ENCODE results near the gene IL1F10.
"Not testable (repeated sequence)": the region's sequence is repeated elsewhere in the genome, so short reads cannot be mapped to it uniquely, and the experiment has no call there.

Gene IL1F10

DNA sequence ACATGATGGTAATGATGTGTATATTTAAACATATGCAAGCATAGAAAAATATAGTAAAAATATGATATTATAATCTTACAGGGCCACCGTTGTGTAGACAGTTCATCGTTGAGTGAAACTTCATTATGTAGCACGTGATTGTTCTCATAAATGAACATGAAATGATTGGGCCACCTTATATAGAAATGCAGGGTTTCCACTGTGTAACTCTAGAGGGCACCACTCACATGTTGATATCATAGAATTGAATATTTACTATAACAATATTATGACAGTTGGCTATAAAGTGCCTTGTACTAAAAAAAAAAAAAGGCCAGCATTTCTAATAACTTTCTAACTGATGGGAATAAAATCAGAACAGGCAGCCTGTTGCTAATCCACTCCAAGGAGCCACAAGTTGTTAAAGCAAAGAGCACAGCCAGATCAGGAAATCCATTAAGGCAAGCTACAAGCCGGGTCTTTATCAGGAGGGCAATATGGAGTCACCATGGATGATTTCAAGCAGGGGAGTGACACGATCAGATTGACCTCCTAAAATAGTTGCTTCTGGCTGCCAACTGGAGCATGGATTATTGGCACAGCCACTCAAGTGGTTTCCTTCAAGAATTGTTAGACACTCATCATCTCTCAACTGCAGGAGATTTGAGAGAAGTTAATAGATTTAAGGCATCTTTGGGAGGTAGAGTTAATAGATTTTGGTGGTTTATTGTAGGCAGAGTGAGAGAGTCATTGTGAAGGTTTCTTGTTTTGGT is 16.7 kb downstream of the IL1F10 start:
- no peak for DNase-seq

DNA sequence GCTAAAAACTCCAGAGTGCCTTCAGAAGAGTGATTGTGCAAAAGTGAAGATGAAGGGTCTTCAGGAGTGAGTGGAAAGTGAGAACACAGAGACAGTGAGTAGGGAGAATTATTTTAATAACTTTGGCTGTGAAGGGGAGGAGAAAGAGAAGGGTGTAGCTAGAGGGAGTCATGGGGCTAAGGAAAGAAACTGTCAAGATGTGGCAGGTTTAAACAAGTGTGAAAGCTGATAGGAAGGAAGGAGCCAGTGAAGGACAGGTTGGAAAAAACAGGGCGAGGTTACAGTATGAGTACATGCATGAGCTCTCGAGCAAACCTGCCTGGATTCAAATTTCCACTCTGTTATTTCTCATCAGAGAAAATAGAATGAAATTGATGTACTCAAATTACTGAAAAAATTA is 17.8 kb downstream of the IL1F10 start:
- DNase-seq, result no peak

DNA sequence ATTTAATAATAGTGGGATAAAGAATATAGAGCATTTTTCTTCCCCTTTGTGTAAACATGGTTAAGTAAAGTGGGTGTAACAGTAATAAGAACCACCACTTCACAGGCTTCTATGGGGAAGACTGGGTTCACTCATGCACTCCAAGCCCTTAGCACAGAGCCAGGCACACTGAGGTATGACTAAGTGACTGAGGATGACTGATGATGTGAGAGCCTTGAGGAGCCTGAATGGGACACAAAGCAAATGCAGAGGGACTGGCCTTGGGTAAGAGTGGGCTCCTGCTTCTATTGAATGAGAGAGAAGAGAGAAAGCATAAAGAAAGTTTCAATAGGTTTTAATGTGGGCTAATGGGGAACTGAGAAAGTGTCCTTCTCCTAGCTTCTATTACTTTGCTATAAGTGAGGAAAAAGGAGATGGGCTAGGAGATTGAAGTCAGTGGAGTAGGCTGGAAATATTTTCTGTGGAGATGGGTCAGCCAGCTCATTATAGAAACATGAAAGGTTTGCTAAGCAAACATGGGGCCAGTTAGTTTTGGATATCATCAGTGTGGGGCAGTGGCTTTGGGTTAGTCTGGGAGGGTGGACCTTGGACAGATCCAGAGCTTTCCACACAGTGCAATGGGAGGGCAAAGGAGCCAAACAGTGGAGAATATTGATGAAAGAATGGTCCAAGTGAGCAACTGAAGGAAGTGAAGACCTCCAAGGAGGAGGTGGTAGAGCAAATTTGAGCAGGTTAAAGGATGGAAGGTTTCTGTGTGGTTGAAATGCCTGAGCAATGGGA is 20.6 kb downstream of the IL1F10 start:
- no peak for DNase-seq

DNA sequence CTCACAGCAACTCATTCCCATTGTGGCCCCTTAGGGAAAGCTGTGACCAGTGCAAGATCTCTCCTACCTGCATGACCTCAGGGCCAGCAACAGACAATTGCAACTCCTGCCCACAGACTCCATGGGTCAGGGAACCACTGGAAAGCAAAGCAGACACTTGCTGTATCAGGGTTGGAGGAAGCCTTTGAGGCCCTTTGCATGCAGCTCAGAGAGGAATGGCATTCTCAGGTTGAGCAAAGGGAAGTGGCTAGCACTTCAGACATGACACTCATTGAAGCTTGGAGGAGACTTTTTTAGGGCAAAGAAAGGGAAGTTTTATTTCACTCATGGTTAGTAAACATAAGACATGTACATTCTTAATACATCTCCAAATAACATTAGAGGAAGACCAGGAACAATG is 22.1 kb downstream of the IL1F10 start:
- DNase-seq, result no peak

DNA sequence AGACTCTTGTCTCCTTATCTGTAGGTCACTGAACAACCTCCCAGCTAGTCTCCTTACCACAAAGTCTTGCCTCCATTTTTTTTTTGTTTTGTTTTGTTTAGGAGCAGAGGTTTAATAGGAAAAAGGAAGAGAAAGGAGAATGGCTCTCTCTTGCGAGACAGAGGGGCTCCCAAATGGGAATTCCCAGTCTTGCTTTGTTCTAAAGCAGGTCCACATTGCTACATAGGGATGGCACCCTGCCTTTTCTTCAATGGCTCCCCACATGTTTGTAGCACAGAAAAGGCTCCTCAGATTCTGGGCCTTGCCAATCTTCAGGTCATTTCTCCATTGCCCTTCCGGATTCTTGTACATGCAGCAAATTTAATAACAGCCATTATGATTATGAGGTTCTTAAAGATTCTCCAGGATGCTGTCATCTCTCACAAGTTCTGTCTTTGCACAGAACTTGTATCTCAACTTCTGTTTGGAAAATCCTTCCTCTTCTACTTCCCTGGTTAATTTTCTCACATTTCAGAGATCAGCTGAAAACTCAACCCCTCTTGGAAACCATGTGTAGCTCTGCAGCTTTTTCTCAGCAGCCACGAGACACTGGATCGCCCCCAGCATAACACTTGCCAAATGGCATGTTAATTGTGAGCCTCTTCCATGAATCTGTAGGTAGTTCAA is 23.6 kb downstream of the IL1F10 start:
- DNase-seq, result no peak

DNA sequence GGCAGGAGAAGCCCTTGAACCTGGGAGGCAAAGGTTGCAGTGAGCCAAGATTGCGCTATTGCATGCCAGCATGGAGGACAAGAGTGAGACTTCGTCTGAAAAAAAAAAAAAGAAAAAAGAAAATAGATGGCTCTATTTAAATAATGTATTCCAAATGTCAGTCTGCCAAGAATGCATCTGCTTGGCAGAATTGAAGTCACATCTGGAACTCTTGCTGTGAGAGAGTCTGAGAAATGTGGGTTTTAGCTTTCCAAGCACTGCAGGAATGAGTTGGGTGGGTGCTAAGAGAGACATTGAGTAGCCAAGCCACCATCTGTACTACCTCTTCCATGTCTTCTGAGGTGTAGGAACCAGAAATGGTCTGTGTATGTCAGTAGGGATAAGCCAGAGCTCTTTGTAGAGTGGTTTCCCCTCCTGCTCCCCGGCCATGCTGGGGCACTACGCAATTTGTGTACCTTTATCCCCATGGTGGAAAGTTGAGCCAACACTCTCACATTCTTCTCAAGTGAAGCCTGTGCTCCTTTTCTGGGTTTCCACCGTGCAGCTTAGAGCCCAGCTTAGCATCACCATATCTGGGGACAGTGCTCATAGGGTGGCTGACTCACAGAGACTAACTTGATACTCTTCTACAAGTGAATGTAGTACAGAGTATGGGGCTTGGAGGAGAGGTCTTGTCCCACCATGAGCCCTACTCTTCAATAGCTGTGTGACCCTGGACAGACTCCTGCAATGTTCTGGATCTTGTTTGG is 25.3 kb downstream of the IL1F10 start:
- DNase-seq, result no peak

DNA sequence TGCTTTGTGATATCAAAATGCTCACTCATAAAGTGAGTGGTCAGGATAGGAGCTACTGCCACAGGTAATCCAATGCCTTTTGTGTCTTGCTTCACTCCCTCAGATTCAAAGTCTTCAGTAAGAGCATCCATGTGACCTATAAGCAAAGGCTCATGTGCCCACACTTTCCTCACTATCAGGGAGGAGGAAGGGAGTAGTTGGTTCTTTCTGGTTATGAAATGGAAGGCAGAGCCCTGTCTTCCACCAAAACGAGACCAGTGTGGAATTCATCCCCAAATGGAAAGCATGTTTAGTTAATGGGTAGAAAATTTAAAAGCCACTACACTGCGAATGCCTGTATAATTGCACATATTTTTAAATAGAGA is 25.8 kb downstream of the IL1F10 start:
- no peak for DNase-seq

DNA sequence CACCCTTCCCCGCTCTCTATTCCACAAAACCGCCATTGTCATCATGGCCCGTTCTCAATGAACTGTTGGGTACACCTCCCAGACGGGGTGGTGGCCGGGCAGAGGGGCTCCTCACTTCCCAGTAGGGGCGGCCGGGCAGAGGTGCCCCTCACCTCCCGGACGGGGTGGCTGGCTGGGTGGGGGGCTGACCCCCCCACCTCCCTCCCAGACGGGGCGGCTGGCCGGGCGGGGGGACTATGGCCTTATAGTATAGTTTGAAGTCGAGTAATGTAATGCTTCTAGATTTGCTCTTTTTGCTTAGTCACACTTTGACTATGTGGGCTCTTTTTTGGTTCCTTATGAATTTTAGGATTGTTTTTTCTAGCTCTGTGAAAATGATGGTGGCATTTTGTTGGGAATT is 28.5 kb downstream of the IL1F10 start:
- not testable (repeated sequence) for DNase-seq

DNA sequence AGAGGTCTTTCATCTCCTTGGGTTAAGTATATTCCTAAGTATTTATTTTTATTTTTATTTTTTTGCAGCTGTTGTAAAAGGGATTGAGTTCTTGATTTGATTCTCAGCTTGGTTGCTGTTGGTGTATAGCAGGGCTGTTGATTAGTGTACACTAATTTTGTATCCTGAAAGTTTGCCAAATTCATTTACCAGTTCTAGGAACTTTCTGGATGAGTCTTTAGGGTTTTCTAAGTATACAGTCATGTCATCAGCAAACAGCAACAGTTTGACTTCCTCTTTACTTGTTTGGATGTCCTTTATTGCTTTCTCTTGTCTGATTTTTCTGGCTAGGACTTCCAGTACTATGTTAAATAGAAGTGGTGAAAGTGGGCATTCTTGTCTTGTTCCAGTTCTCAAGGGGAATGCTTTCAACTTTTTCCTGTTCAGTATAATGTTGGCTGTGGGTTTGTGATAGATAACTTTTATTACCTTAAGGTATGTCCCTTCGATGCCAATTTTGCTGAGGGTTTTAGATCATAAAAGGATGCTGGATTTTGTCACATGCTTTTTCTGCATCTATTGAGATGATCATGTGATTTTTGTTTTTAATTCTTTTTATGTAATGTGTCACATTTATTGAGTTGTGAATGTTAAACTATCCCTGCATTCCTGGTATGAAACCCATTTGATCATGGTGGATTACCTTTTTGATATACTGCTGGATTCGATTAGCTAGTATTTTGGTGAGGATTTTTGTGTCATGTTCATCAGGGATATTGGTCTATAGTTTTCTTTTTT is 29.3 kb downstream of the IL1F10 start:
- DNase-seq, result not testable (repeated sequence)

DNA sequence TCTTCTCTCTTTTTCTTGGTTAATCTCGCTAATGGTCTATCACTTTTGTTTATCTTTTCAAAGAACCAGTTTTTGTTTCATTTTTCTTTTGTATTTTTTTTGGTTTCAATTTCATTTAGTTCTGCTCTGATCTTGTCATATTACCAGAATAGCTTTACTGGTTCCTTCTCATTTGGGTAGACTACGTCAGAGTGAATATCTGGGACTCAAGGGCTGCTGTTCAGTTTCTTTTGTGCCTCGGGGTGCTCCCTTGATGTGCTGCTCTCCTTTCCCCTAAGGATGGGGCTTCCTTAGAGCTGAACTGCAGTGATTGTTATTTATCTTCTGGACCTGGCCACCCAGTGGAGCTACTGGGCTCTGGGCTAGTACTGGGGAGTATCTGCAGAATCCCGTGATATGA is 30.3 kb downstream of the IL1F10 start:
- DNase-seq, result no peak

DNA sequence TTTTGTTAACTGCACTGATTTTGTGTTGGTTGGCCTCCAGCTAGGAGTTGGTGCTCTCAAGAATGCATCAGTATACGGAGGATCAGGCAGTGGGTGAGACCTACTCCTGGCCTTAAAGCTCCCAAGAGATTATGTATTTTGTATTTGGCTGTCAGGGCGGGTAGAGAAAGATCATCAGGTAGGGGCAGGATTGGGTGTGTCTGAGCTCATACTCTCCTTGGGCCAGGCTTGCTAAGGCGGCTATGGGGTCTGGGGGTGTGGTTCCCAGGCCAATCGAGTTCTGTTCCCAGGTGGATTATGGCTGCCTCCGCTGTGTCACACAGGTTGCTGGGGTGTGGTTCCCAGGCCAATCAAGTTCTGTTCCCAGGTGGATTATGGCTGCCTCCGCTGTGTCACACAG is 30.8 kb downstream of the IL1F10 start:
- no peak for DNase-seq

DNA sequence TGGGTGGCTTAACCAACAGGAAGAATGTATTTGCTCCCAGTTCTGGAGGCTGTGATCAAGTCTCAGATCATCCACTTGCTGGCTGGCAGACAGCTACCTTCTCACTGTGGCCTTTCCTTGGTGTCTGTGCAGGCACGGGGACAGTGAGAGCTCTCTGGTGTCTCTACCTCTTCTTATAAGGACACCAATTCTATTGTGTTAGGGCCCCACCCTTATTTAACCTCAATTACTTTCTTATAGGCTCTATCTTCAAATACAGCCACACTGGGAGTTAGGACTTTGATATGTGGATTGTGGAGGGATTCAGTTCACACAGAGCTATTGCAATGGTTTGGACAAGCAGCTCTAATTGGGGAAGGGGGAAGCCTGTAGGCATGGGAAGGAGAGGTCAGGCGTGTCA is 34.4 kb downstream of the IL1F10 start:
- DNase-seq, result no peak

DNA sequence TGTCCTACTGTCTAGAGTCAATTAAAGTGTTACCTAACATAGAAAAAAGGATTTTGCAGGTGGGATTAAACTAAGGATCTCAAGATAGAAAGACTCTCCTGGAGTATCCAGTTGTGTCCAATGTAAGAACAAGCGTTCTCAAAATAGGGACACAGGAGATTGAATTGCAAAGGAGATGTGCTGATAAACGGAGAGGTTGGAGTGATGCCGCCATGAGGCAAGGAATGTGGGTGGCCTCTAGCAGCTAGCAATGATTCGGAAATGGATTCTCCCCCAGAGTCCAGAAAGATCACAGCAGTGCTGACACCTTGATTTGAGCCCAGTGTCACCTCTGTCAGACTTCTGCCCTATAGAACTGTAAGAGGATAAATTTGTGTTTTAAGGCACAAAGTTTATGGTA is 35.5 kb downstream of the IL1F10 start:
- no peak for DNase-seq

DNA sequence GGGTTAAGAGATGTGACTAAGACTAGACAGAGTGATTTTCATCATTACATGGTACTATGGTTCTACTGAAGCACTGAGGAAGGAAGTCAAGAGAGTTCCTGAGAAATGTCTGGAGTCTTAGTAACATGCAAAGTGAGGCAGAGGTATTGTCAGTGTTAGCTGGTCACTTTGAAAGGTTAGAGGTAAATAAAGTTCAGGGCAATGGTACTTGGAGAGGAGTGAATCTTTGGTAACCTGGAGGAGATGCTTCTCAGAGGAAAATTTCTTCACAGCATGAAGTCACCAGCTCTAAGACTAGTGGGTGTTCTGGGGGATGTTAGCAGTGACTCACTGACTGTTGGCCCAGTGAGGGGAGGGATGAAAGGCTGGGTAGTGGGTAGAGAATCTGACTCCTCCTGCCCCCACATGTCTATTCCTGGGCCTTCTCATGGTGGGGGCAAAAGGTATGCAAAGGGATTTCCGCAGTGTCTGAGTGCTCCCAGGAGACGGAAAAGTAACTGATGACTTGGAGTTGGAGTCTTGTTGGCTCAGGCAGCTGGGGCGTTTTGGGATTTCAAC is 36.4 kb downstream of the IL1F10 start:
- DNase-seq, result no peak

DNA sequence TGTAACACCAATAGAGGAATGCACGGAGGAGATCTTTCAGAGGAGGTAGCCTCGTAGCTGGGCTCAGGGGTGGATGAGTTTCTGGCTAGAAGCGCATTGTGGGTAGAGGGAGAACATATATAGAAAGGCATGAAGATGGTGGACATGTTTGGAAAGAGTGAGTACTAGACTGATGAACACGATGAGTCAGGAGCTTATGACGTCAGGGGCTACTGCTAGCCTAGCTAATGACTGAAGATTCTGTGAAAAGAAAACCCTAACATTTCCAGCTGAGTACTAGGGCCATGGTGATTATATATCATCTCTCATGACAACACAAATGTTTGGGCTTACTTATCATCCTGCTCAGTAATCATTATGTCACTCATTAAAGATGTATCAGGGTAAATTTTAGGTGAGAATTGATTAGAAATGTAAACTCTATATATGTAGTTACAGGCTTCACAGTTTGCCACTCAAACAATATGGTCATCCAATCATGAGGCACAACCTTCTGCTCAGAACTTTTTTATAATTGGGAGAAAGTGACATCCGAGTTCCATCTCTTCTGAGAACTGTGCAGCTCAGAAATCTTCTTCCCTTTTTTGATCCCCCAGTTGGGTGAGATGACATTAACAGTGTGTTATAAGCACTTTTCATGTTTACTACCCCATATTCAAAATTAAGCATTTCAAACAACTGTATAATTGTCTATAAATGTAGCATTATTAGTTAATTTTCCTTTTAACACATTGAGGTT is 37.4 kb downstream of the IL1F10 start:
- DNase-seq, result no peak

DNA sequence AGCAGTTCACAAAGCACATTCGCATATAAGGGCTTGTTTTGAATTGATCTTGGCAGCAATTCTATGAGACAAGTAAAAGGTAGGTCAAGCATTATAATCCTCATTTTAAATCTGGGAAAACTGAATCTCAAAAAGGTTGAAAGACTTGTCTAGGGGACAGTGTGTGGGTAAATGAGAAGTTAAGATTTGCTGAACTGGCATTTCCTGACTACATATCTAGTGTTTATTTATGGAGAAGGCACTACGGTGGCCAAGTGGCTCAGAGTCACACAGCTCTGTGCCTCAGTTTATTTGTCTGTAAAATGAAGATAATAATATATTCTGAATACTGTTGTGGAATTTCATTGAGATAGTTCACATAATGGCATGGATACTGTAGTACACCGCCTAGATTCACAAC is 43.4 kb downstream of the IL1F10 start:
- no peak for DNase-seq

DNA sequence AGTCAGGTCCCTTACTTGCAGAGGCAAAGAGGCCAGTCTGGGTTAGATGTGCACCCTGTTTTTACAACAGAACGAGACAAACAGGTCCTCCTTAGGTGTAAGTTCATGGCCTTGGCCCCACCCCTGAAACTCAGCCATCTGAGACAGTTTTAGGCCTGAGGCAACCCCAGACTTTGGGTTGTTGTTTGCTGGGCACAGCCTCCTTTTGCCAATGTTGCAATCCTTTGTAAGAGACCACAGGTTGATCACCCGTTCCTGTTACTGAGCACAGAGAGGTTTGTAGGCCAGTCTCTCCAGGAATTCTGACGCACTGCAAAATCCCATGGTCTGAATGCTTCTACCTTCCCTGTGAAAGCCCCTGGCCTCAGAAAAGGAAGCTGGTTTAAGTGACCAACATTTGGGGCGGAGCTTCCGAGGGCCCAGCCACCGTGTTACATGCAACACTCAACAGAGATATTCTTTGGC is 44.1 kb downstream of the IL1F10 start:
- DNase-seq, result no peak

DNA sequence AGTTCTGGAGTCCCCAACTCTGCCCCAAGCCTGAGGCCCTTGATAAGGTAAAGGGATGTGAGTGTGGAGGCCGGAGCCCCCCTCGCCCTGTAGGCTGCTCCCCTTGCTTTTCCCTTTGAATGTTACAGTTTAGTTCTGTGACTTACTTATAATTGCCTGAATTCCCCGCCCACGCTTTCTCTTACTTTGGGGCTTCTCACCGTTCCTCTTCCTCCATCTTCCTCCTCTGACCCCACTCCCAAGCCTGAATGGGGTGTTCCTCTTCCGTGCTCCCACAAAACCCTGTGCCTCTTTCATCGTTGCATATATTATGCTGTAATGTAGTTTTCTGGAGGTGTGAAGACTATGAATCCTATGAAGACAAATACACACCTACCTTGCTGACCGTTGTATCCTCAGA is 44.7 kb downstream of the IL1F10 start:
- DNase-seq, result no peak

DNA sequence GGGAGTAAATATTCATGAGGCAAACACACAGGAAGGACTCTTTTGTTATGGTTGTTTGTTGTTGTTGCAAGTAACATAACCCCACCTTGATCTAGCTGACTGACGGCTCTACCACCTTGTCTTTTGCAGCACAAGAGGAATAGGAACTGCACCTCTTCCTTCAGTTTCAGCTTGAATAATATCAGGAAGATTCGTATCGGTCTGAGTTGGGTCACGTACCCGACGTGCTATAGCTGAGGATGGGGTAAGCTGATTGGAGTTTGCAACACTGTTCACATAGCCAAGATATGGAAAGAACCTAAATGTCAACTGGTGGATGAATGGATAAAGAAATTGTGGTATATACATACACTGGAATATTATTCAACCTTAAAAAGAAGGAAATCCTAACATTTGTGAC is 45.1 kb downstream of the IL1F10 start:
- DNase-seq, result no peak

DNA sequence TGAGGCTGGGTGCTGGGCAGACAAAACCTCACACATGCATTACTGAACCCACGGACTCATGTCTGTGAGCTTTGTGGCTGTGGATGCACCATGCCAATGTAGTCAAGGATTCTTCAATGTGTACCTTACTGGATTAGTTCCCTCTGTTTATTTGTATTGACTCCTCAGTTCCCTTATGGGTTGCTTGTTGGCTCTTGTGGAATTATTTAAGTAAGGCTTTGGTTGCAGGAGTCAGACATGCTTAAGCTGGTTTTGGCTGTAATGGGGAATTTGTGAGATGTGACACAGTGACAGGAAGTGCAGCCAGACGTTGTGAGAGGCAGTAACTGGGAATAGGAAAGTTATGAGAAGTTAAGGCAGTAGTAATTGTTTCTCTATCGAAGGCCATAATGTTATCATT is 46.0 kb downstream of the IL1F10 start:
- DNase-seq, result no peak

DNA sequence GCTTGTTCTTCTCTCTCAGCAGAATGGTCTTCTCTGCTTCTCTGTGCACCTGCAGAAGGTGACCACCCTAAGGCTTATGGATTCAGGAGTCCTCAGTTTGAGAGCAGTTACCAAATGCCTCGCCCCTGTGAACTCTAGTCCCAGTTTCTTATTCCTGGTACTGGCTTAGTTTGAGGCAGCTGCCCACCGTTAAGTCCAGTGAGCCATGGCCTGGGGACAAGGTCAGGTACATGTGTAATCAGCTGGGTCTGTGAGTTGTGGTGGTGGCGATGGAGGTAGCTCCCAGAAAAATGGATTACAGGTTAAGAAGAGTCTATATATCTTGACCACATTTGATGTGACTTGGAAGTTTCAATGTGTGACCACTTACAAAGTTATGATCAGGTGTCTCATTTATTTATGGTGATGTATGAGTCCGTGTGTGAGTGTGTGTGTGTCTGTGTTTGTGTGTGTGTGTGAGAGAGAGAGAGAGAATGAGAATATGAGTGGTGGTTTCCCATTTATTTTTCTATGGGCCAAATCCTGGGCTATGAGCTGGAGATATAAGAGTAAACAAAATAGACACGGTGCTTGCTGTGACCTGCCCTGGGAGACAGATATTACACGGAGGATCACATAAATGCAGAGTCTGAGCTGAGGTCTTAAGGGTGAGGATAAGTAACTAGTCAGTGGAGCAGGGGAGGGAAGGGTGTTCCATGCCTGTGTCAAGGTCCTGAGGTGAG is 46.6 kb downstream of the IL1F10 start:
- no peak for DNase-seq
